ENCODE measurements around the gene OCIAD2.

GRCh38 chr4:48924416-48924815 is 17.8 kb upstream of the OCIAD2 start:
- TF ChIP-seq EZH2 (IDR thresholded peaks at IDR 0.05; ENCODE audit: insufficient read depth, poor library complexity, severe bottlenecking) (no peak), EZH2phosphoT487 (IDR thresholded peaks at IDR 0.05; ENCODE audit: insufficient read depth, low read depth) (no peak)

Measured in GM23248 (cell line).